Astrocyte of the hippocampus (primary cell): Measurements from ENCODE around the gene ARHGEF11.

Source experiments
- DNase-seq: peaks from one replicate; pipeline ENCODE4 v3.0.0; 2011; ENCODE audit warnings: low read depth, low spot score

The ARHGEF11 gene

GRCh38 chr1:157001304-157001703 lies 44.2 kb downstream of the ARHGEF11 start:
- peak; percentile 19 for DNase-seq

GRCh38 chr1:157000686-157001085 lies 44.9 kb downstream of the ARHGEF11 start:
- peak; percentile 31 for DNase-seq

GRCh38 chr1:156999596-157000320 lies 45.8 kb downstream of the ARHGEF11 start:
- DNase-seq = no peak

- no peak for DNase-seq
Observed at GRCh38 chr1:156998840-156999500, 46.6 kb downstream of the ARHGEF11 start.

GRCh38 chr1:156998301-156998700 lies 47.2 kb downstream of the ARHGEF11 start:
- DNase-seq = no peak

GRCh38 chr1:156995412-156995811 lies 50.1 kb downstream of the ARHGEF11 start:
- no peak for DNase-seq

GRCh38 chr1:156994277-156994676 lies 51.3 kb downstream of the ARHGEF11 start:
- no peak for DNase-seq

- DNase-seq = no peak
Observed at GRCh38 chr1:156993426-156994147, 52.0 kb downstream of the ARHGEF11 start.

GRCh38 chr1:156992215-156992614 lies 53.3 kb downstream of the ARHGEF11 start:
- DNase-seq = no peak

- no peak for DNase-seq
Observed at GRCh38 chr1:156987715-156988114, 57.8 kb downstream of the ARHGEF11 start.

- DNase-seq = no peak
Observed at GRCh38 chr1:156980551-156980950, 65.0 kb downstream of the ARHGEF11 start.

- no peak for DNase-seq
Observed at GRCh38 chr1:156975084-156975483, 70.5 kb downstream of the ARHGEF11 start.

- no peak for DNase-seq
Observed at GRCh38 chr1:156973417-156973816, 72.1 kb downstream of the ARHGEF11 start.

GRCh38 chr1:156970017-156970416 lies 75.5 kb downstream of the ARHGEF11 start:
- DNase-seq = peak; percentile 10

GRCh38 chr1:156969496-156969895 lies 76.0 kb downstream of the ARHGEF11 start:
- no peak for DNase-seq

- DNase-seq = no peak
Observed at GRCh38 chr1:156964441-156964840, 81.1 kb downstream of the ARHGEF11 start.

- DNase-seq = no peak
Observed at GRCh38 chr1:156963621-156964020, 81.9 kb downstream of the ARHGEF11 start.

- peak; percentile 8 for DNase-seq
Observed at GRCh38 chr1:156961709-156962108, 83.8 kb downstream of the ARHGEF11 start.

GRCh38 chr1:156959925-156960324 lies 85.6 kb downstream of the ARHGEF11 start:
- no peak for DNase-seq

- DNase-seq = no peak
Observed at GRCh38 chr1:156959414-156959813, 86.1 kb downstream of the ARHGEF11 start.

- no peak for DNase-seq
Observed at GRCh38 chr1:156958247-156958714, 87.3 kb downstream of the ARHGEF11 start.

- DNase-seq = no peak
Observed at GRCh38 chr1:156957634-156958033, 87.9 kb downstream of the ARHGEF11 start.
